DOHH2 (cell line): ENCODE results near the gene PKHD1.

ENCODE experiments used
- H3F3A ChIP-seq: fragments of 200-600 bp; sonication (generic), shearing (Covaris generic); 2 replicates; pipeline ENCODE4 v1.6.0; 2016; ENCODE audit warnings: antibody characterized with exemption, mild to moderate bottlenecking; ENCODE audit not compliant: control insufficient read depth, insufficient read depth
- H3K27ac ChIP-seq: fragments of 200-600 bp; sonication (generic); 2 replicates; pipeline ENCODE4 v1.5.1; 2014; ENCODE audit warnings: low read depth, mild to moderate bottlenecking, low read length, moderate library complexity
- H3K27me3 ChIP-seq: fragments of 200-600 bp; sonication (generic); 2 replicates; pipeline ENCODE4 v1.6.1; 2014; ENCODE audit warnings: mild to moderate bottlenecking, low read length, mixed read lengths; ENCODE audit not compliant: control insufficient read depth
- H3K36me3 ChIP-seq: fragments of 200-600 bp; sonication (generic); 2 replicates; pipeline ENCODE4 v1.6.1; 2014; ENCODE audit warnings: mild to moderate bottlenecking, low read length, moderate library complexity, mixed read lengths; ENCODE audit not compliant: control insufficient read depth
- H3K4me1 ChIP-seq: fragments of 200-600 bp; sonication (generic); 2 replicates; pipeline ENCODE4 v1.6.1; 2014; ENCODE audit warnings: mild to moderate bottlenecking, low read length, mixed read lengths; ENCODE audit not compliant: control insufficient read depth
- H3K4me2 ChIP-seq: fragments of 200-600 bp; sonication (generic); 2 replicates; pipeline ENCODE4 v1.6.0; 2014; ENCODE audit warnings: mild to moderate bottlenecking, low read length, moderate library complexity
- H3K4me3 ChIP-seq: fragments of 200-600 bp; sonication (generic); 2 replicates; pipeline ENCODE4 v1.5.1; 2014; ENCODE audit warnings: mild to moderate bottlenecking, low read length, mixed read lengths
- H3K79me2 ChIP-seq: fragments of 200-600 bp; sonication (generic); 2 replicates; pipeline ENCODE4 v1.6.1; 2014; ENCODE audit warnings: mild to moderate bottlenecking, low read length, mixed read lengths; ENCODE audit not compliant: control insufficient read depth
- H3K9me2 ChIP-seq: fragments of 200-600 bp; sonication (generic); replicated peaks from 2 replicates; pipeline ENCODE4 v1.6.1; 2014; ENCODE audit warnings: mild to moderate bottlenecking, low read length, mixed read lengths; ENCODE audit not compliant: control insufficient read depth
- H3K9me3 ChIP-seq: fragments of 200-600 bp; sonication (generic); 2 replicates; pipeline ENCODE4 v1.6.1; 2014; ENCODE audit warnings: antibody characterized with exemption, low read length, mixed read lengths; ENCODE audit not compliant: control insufficient read depth, insufficient read depth
- H4K20me1 ChIP-seq: fragments of 200-600 bp; sonication (generic); 2 replicates; pipeline ENCODE4 v1.6.0; 2014; ENCODE audit warnings: low read depth, mild to moderate bottlenecking, antibody characterized with exemption, low read length, moderate library complexity; ENCODE audit not compliant: control insufficient read depth, insufficient read depth
- CTCF ChIP-seq: fragments of 200-600 bp; sonication (generic); IDR thresholded peaks from one replicate; pipeline ENCODE4 v1.5.1; 2014; ENCODE audit warnings: antibody characterized with exemption, mild to moderate bottlenecking, low read depth, low read length; ENCODE audit not compliant: poor library complexity, severe bottlenecking
- EZH2phosphoT487 ChIP-seq: fragments of 200-600 bp; sonication (generic); IDR thresholded peaks from 2 replicates; pipeline ENCODE4 v1.6.1; 2017; ENCODE audit warnings: borderline replicate concordance, mild to moderate bottlenecking, antibody characterized with exemption, low read length, moderate library complexity, mixed read lengths

The PKHD1 gene

GRCh38 chr6:51930602-51931001 lies 156.8 kb downstream of the PKHD1 start:
- H3K9me2 ChIP-seq, result no peaks in the 10 kb centered on the region; the same call in 1 of the 2 replicates
- H3K27me3 ChIP-seq, result peaks cover 2% of the 10 kb centered on the region; the same call in 1 of the 2 replicates
- H3K79me2 ChIP-seq, result no peaks in the 10 kb centered on the region
- H4K20me1 ChIP-seq, result no peaks in the 10 kb centered on the region
- H3K4me3 ChIP-seq, result no peak overlapping the region
- no peaks in the 10 kb centered on the region for H3K4me1 ChIP-seq
- TF ChIP-seq CTCF, result no peak
- TF ChIP-seq EZH2phosphoT487, result no peak
- no peaks in the 10 kb centered on the region for H3K36me3 ChIP-seq
- H3K9me3 ChIP-seq, result no peaks in the 10 kb centered on the region
- H3K4me2 ChIP-seq, result no peak overlapping the region
- H3K27ac ChIP-seq, result no peak overlapping the region
- no peaks in the 10 kb centered on the region for H3F3A ChIP-seq

- Histone ChIP-seq H3K36me3 (no peaks in the 10 kb centered on the region), H3K9me3 (no peaks in the 10 kb centered on the region), H3K4me1 (no peaks in the 10 kb centered on the region), H3K9me2 (no peaks in the 10 kb centered on the region; the same call in 1 of the 2 replicates), H3K4me3 (no peak overlapping the region), H3K27ac (no peak overlapping the region), H3F3A (no peaks in the 10 kb centered on the region), H4K20me1 (no peaks in the 10 kb centered on the region), H3K4me2 (no peak overlapping the region), H3K79me2 (no peaks in the 10 kb centered on the region), H3K27me3 (no peaks in the 10 kb centered on the region)
- TF ChIP-seq CTCF (no peak), EZH2phosphoT487 (no peak)
Measured at GRCh38 chr6:51929934-51930574, 157.4 kb downstream of the PKHD1 start.

- Histone ChIP-seq H3F3A (no peaks in the 10 kb centered on the region), H3K27me3 (no peaks in the 10 kb centered on the region), H3K4me3 (no peak overlapping the region), H4K20me1 (no peaks in the 10 kb centered on the region), H3K79me2 (no peaks in the 10 kb centered on the region), H3K9me2 (no peaks in the 10 kb centered on the region), H3K27ac (no peak overlapping the region), H3K4me1 (no peaks in the 10 kb centered on the region), H3K4me2 (no peak overlapping the region), H3K36me3 (no peaks in the 10 kb centered on the region), H3K9me3 (no peaks in the 10 kb centered on the region)
- TF ChIP-seq CTCF (no peak), EZH2phosphoT487 (no peak)
Measured at GRCh38 chr6:51928320-51928719, 159.1 kb downstream of the PKHD1 start.
